GM18870 (cell line): ENCODE data around the gene TAOK1.
A peak's percentile ranks its signal among the peaks of the same experiment; 100 is the strongest.
"Not testable (repeated sequence)": the region's sequence is repeated elsewhere in the genome, so short reads cannot be mapped to it uniquely, and the experiment has no call there.

Experiments
- ATAC-seq: cut with Tn5 transposase; IDR thresholded peaks from one replicate; pipeline ENCODE4 v1.9.1; 2021; ENCODE audit warnings: moderate library complexity; ENCODE audit not compliant: unreplicated experiment

TAOK1 gene

GRCh38 chr17:29389982-29390850 is at the start of gene TAOK1:
Gene TAOK1 (plus strand): TSS chr17:29390363. CDS start chr17:29451549, 61,186 bp downstream.
- ATAC-seq, result peak; percentile 50

- ATAC-seq, result no peak
These were observed 48.4 kb upstream of the TAOK1 start for GRCh38 chr17:29341726-29342125.

GRCh38 chr17:29342158-29342765 is 47.9 kb upstream of the TAOK1 start:
- no peak for ATAC-seq

- ATAC-seq, result no peak
These were observed 45.8 kb upstream of the TAOK1 start for GRCh38 chr17:29344201-29344856.

- no peak for ATAC-seq
These were observed 45.1 kb upstream of the TAOK1 start for GRCh38 chr17:29345066-29345465.

GRCh38 chr17:29345470-29345869 is 44.7 kb upstream of the TAOK1 start:
- not testable (repeated sequence) for ATAC-seq

- no peak for ATAC-seq
These were observed 43.7 kb upstream of the TAOK1 start for GRCh38 chr17:29346462-29346861.

GRCh38 chr17:29347831-29348629 is 42.1 kb upstream of the TAOK1 start:
- ATAC-seq, result no peak

- ATAC-seq, result no peak
These were observed 40.8 kb upstream of the TAOK1 start for GRCh38 chr17:29349409-29349808.

- no peak for ATAC-seq
These were observed 38.0 kb upstream of the TAOK1 start for GRCh38 chr17:29352146-29352545.

- ATAC-seq, result no peak
These were observed 32.9 kb upstream of the TAOK1 start for GRCh38 chr17:29357232-29357631.

- no peak for ATAC-seq
These were observed 32.3 kb upstream of the TAOK1 start for GRCh38 chr17:29357821-29358232.

- ATAC-seq, result no peak
These were observed 31.7 kb upstream of the TAOK1 start for GRCh38 chr17:29358416-29358815.

- no peak for ATAC-seq
These were observed 30.4 kb upstream of the TAOK1 start for GRCh38 chr17:29359777-29360176.

- ATAC-seq, result no peak
These were observed 26.4 kb upstream of the TAOK1 start for GRCh38 chr17:29363716-29364115.

- no peak for ATAC-seq
These were observed 25.5 kb upstream of the TAOK1 start for GRCh38 chr17:29364691-29365090.

- ATAC-seq, result no peak
These were observed 22.0 kb upstream of the TAOK1 start for GRCh38 chr17:29368161-29368560.

GRCh38 chr17:29368926-29369325 is 21.2 kb upstream of the TAOK1 start:
- no peak for ATAC-seq

- ATAC-seq, result no peak
These were observed 20.1 kb upstream of the TAOK1 start for GRCh38 chr17:29369831-29370735.

GRCh38 chr17:29376667-29377270 is 13.4 kb upstream of the TAOK1 start:
- no peak for ATAC-seq
